Mammary microvascular endothelial cell (primary cell): Measurements from ENCODE around the gene SOWAHA. TPM values are rescaled to one million over a fixed set of nuclear protein-coding genes. Genes with fewer than 3 reads are reported as not detected.

Experiments
- total RNA-seq: library from RNA; depleted of rRNA; stranded (reverse); fragments of >200 nt; gene quantifications from 2 replicates; pipeline ENCODE4 v1.2.3, GENCODE V29; 2015

Gene SOWAHA
- total RNA-seq = not detected in 2 replicates

DNA sequence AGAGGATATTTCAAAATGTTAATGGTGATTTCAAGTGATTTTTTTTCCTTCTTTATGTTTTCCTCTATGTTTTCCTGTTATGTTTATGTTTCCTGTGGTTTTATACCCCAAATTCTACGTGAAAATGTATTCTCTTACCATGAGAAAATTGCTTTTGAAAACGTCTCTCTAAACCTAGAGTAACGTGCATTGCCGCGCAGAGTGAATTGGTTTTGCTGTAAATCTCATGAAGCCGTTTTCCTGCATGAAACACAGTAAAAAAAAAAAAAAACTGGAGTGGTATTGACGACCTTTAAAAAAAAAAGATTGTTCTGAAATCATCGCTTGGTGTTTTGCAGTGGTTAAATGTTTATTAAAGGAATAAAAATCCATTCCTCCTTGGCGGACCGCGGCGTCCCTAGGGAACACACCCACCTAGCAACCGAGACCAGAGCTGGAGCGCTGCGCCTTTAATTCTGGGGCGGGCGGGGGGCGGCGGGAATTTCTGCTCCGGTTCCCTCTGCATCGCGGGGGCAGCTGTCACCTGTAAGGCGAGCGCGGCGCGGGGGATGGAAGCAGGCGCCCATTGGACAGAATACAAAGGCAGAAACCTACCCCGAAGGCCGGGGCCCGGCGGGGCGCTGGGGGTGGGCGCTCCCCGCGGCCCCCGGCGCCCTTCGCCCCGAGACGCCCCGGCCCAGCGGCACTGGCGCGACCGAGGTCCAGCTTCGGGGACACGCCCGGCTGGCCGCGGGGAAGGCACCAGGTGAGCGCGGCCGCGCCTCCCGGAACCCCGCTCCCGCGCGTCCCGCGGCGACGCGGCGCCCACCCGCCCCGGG, at the start of gene SOWAHA:
Gene SOWAHA, plus strand, starts transcription at position 522 of the 818 bp plus-strand sequence. CDS start 320 bp downstream, outside the sequence.

GRCh38 chr5:132777209-132778069, 35.7 kb upstream of the SOWAHA start, which contains the start of gene SEPTIN8:
Gene SEPTIN8, minus strand, starts transcription at chr5:132777239. Its CDS starts 102 bp downstream, at chr5:132777137.

GRCh38 chr5:132830436-132831094, 17.5 kb downstream of the SOWAHA start, which contains the start of gene SHROOM1:
Gene SHROOM1, minus strand, starts transcription at chr5:132830647. Its CDS starts 4,507 bp downstream, at chr5:132826140.

Other genes with a start within 250 kb of the SOWAHA start
- gene IL13, start 155.1 kb upstream of the SOWAHA start, total RNA-seq = not detected in 2 replicates
- gene IL4, start 139.3 kb upstream of the SOWAHA start, total RNA-seq = not detected in 2 replicates
- 5.3 and 6.6 TPM in 2 replicates for gene KIF3A, start 75.8 kb upstream of the SOWAHA start, total RNA-seq
- 0.25 TPM in 1 of 2 replicates, not detected in the other for gene CCNI2, start 65.9 kb upstream of the SOWAHA start, total RNA-seq
- gene SEPTIN8, start 36.1 kb upstream of the SOWAHA start, total RNA-seq = 45.8 and 52.3 TPM in 2 replicates
- 11.4 and 13.9 TPM in 2 replicates for gene SHROOM1, start 17.3 kb downstream of the SOWAHA start, total RNA-seq
- not detected in 2 replicates for gene GDF9, start 53.2 kb downstream of the SOWAHA start, total RNA-seq
- 170 and 247 TPM in 2 replicates for gene UQCRQ, start 53.3 kb downstream of the SOWAHA start, total RNA-seq
- gene LEAP2, start 60.4 kb downstream of the SOWAHA start, total RNA-seq = 0.39 TPM in 1 of 2 replicates, not detected in the other
- 31.9 and 33.4 TPM in 2 replicates for gene AFF4, start 150.3 kb downstream of the SOWAHA start, total RNA-seq
- 20.9 and 36.2 TPM in 2 replicates for gene ZCCHC10, start 213.2 kb downstream of the SOWAHA start, total RNA-seq
- 93.0 and 106 TPM in 2 replicates for gene HSPA4, start 238.7 kb downstream of the SOWAHA start, total RNA-seq